IMR-90 (cell line): ENCODE results near the gene CCDC185. TPM values are rescaled to one million over a fixed set of nuclear protein-coding genes. Genes with fewer than 3 reads are reported as not detected.

ENCODE experiments used
- ATAC-seq: fragments of 200-7000 bp; cut with Tn5 transposase; 2 replicates; pipeline ENCODE4 v1.9.1; 2020; ENCODE audit warnings: low read depth, mild to moderate bottlenecking, moderate library complexity
- BruUV-seq: library from RNA; stranded (reverse); fragments of 400-500 nt; replicated peaks from 2 replicates; lab custom pipeline; 2021; lab: Mats Ljungman, UMichigan
- CTCF ChIA-PET: fragments of 300-600 bp; formaldehyde crosslinking; extraction: SDS; loops from one replicate; lab custom pipeline; 2021; ENCODE audit warnings: antibody characterized with exemption; lab: Yijun Ruan, JAX
- POLR2A ChIA-PET: fragments of 300-600 bp; sonication (Branson Sonifier 250); formaldehyde crosslinking; loops from one replicate; lab custom pipeline; 2022; ENCODE audit warnings: antibody characterized with exemption; ENCODE audit not compliant: unreplicated experiment; lab: Charles Lee
- DNase-seq: peaks from one replicate; pipeline ENCODE4 v3.0.0; 2013
- H2AFZ ChIP-seq: replicated peaks from 2 replicates; pipeline ENCODE3; 2013; ENCODE audit warnings: low read length, mild to moderate bottlenecking; ENCODE audit not compliant: poor library complexity
- H2AK5ac ChIP-seq: 2 replicates; pipeline ENCODE4 v1.6.1; 2013; ENCODE audit warnings: low read depth, low read length, inconsistent platforms
- H2AK9ac ChIP-seq: replicated peaks from 2 replicates; pipeline ENCODE3; 2013; ENCODE audit warnings: mild to moderate bottlenecking, low read depth, low read length, moderate library complexity; ENCODE audit not compliant: poor library complexity
- H2BK120ac ChIP-seq: 2 replicates; pipeline ENCODE4 v1.6.1; 2013; ENCODE audit warnings: low read depth, low read length, inconsistent platforms
- H2BK15ac ChIP-seq: 3 replicates; pipeline ENCODE4 v1.6.1; 2013; ENCODE audit warnings: low read depth, low read length, inconsistent platforms
- H2BK20ac ChIP-seq: 2 replicates; pipeline ENCODE4 v1.6.1; 2013; ENCODE audit warnings: low read depth, mild to moderate bottlenecking, inconsistent platforms, low read length, moderate library complexity
- H2BK5ac ChIP-seq: 2 replicates; pipeline ENCODE4 v1.6.1; 2013; ENCODE audit warnings: mild to moderate bottlenecking, low read depth, low read length, inconsistent platforms; ENCODE audit not compliant: poor library complexity, severe bottlenecking
- H3K14ac ChIP-seq: replicated peaks from 2 replicates; pipeline ENCODE4 v1.6.1; 2013; ENCODE audit warnings: low read depth, low read length, inconsistent platforms
- H3K18ac ChIP-seq: 2 replicates; pipeline ENCODE4 v1.6.1; 2013; ENCODE audit warnings: low read depth, low read length, control low read depth
- H3K23ac ChIP-seq: 2 replicates; pipeline ENCODE4 v1.6.1; 2013; ENCODE audit warnings: low read depth, low read length, inconsistent platforms
- H3K27ac ChIP-seq: 2 replicates; pipeline ENCODE4 v1.5.1; 2013; ENCODE audit warnings: mild to moderate bottlenecking, control low read depth, low read length; ENCODE audit not compliant: insufficient read depth
- H3K27me3 ChIP-seq: 2 replicates; pipeline ENCODE4 v1.6.1; 2013; ENCODE audit warnings: low read length; ENCODE audit not compliant: control insufficient read depth, insufficient read depth
- H3K36me3 ChIP-seq: 2 replicates; pipeline ENCODE4 v1.6.1; 2013; ENCODE audit warnings: low read length, mixed read lengths; ENCODE audit not compliant: control insufficient read depth, insufficient read depth
- H3K4ac ChIP-seq: 2 replicates; pipeline ENCODE4 v1.6.1; 2013; ENCODE audit warnings: low read depth, low read length, inconsistent platforms
- H3K4me1 ChIP-seq: 2 replicates; pipeline ENCODE4 v1.6.1; 2013; ENCODE audit warnings: low read length, mixed read lengths; ENCODE audit not compliant: control insufficient read depth, insufficient read depth
- H3K4me2 ChIP-seq: 2 replicates; pipeline ENCODE4 v1.6.1; 2013; ENCODE audit warnings: low read depth, mild to moderate bottlenecking, control low read depth, low read length, moderate library complexity
- H3K4me3 ChIP-seq: 2 replicates; pipeline ENCODE4 v1.5.1; 2013; ENCODE audit warnings: low read depth, mild to moderate bottlenecking, control low read depth, low read length, moderate library complexity; ENCODE audit not compliant: insufficient read depth
- H3K56ac ChIP-seq: 2 replicates; pipeline ENCODE4 v1.6.1; 2013; ENCODE audit warnings: low read length, inconsistent platforms; ENCODE audit not compliant: insufficient read depth; ENCODE audit errors: extremely low read depth
- H3K79me1 ChIP-seq, 2 experiments: 2 replicates each; pipeline ENCODE4 v1.6.1; 2013; ENCODE audit warnings: low read length in 2 of 2, inconsistent platforms in 1 of 2, low read depth in 1 of 2
- H3K9ac ChIP-seq: 2 replicates; pipeline ENCODE4 v1.6.1; 2013; ENCODE audit warnings: low read depth, low read length, control low read depth
- H3K9me1 ChIP-seq: 2 replicates; pipeline ENCODE4 v1.6.1; 2013; ENCODE audit warnings: low read length, inconsistent platforms; ENCODE audit not compliant: insufficient read depth
- H3K9me3 ChIP-seq: 2 replicates; pipeline ENCODE4 v1.6.1; 2013; ENCODE audit warnings: low read length; ENCODE audit not compliant: control insufficient read depth, insufficient read depth
- H4K20me1 ChIP-seq: 2 replicates; pipeline ENCODE4 v1.6.1; 2013; ENCODE audit warnings: low read length, inconsistent platforms; ENCODE audit not compliant: insufficient read depth
- H4K5ac ChIP-seq: 2 replicates; pipeline ENCODE4 v1.6.1; 2013; ENCODE audit warnings: mild to moderate bottlenecking, low read depth, low read length, control low read depth
- H4K8ac ChIP-seq, 2 experiments: 2 replicates each; pipeline ENCODE4 v1.6.1; 2013; ENCODE audit warnings: low read depth in 2 of 2, low read length in 2 of 2, control low read depth in 1 of 2, inconsistent platforms in 1 of 2
- H4K91ac ChIP-seq: 2 replicates; pipeline ENCODE4 v1.6.1; 2013; ENCODE audit warnings: low read depth, low read length, inconsistent platforms; ENCODE audit not compliant: insufficient read depth
- CEBPB ChIP-seq: IDR thresholded peaks from 2 replicates; pipeline ENCODE4 v1.6.1; 2012; ENCODE audit warnings: low read depth, low read length, improper control_type of control experiment
- MAZ ChIP-seq: IDR thresholded peaks from 2 replicates; pipeline ENCODE4 v1.6.1; 2012; ENCODE audit warnings: low read depth, mild to moderate bottlenecking, low read length, improper control_type of control experiment, moderate library complexity, borderline replicate concordance
- RFX5 ChIP-seq: IDR thresholded peaks from 2 replicates; pipeline ENCODE4 v1.8.0; 2012; ENCODE audit warnings: low read depth, mild to moderate bottlenecking, low read length, moderate library complexity
- SMC3 ChIP-seq: fragments of 150-350 bp; IDR thresholded peaks from 2 replicates; pipeline ENCODE4 v1.6.1; 2016; ENCODE audit warnings: low read depth, mild to moderate bottlenecking, antibody characterized with exemption, low read length, moderate library complexity
- WGBS, 2 experiments: methylation state at CpG; one replicate each; pipeline versions ENCODE4 v1.1.5 to v1.1.7; 2013; ENCODE audit warnings: missing lambda C conversion rate in 2 of 2; ENCODE audit not compliant: insufficient read length in 1 of 2; ENCODE audit errors: extremely low coverage in 2 of 2; 5-methylcytosine and 5-hydroxymethylcytosine counted together
- dilution Hi-C: fragments of 300-500 bp; cut with HindIII; formaldehyde crosslinking; loops from one replicate; pipeline ENCODE4 v1.14.3; 2018; ENCODE audit warnings: low sequenced_read_pairs; ENCODE audit not compliant: unreplicated experiment
- in situ Hi-C: fragments of 300-500 bp; cut with MboI; formaldehyde crosslinking; loops from 3 replicates; pipeline ENCODE4 v1.14.3; 2019; ENCODE audit warnings: low sequenced_read_pairs, inconsistent platforms, mixed read lengths
- intact Hi-C: fragments of 100-400 bp; cut with micrococcal nuclease; formaldehyde crosslinking; loops from 2 replicates; pipeline ENCODE4 v1.10.0; 2022
- polyA plus RNA-seq, 3 experiments: library from polyadenylated mRNA; depleted of rRNA; stranded (reverse); fragments of >200 nt; gene quantifications; 2 replicates each; pipeline ENCODE4 v1.2.3, GENCODE V29; 2012; ENCODE audit warnings: low replicate concordance in 1 of 3
- total RNA-seq: library from RNA; depleted of rRNA; stranded (reverse); fragments of >200 nt; gene quantifications from 2 replicates; pipeline ENCODE4 v1.2.3, GENCODE V29; 2012

Gene CCDC185
- total and polyA plus RNA-seq, 2 of the 4 experiments (the other 2 are of a cell fraction) = not detected

- Histone ChIP-seq H2BK20ac (no peak overlapping the region), H3K4me2 (no peak overlapping the region), H2BK15ac (no peak overlapping the region), H2AK9ac (no peak overlapping the region), H3K56ac (no peak overlapping the region), H3K9me3 (no peaks in the 10 kb centered on the region), H2AK5ac (no peak overlapping the region), H3K79me1 (no peaks in the 10 kb centered on the region), H3K9me1 (peaks cover 4% of the 10 kb centered on the region; the same call in 1 of the 2 replicates), H2BK120ac (no peak overlapping the region), H3K36me3 (no peaks in the 10 kb centered on the region), H2AFZ (no peak overlapping the region), H3K23ac (no peak overlapping the region), H3K9ac (no peak overlapping the region), H3K4me3 (no peak overlapping the region), H3K4me1 (peaks cover 12% of the 10 kb centered on the region), H3K27me3 (peaks cover under 1% of the 10 kb centered on the region; the same call in 1 of the 2 replicates), H3K14ac (no peak overlapping the region), H3K27ac (no peak overlapping the region), H4K8ac (no peak overlapping the region), H4K5ac (no peak overlapping the region), H3K4ac (no peak overlapping the region), H4K20me1 (no peaks in the 10 kb centered on the region), H4K91ac (no peak overlapping the region), H3K18ac (no peak overlapping the region), H2BK5ac (no peak overlapping the region)
- intact Hi-C loops = loop anchor here (5.0 kb wide), 1 partner anchor 181 kb away; no protein-coding TSS in a partner anchor
- ChIA-PET POLR2A (no interaction called here), CTCF (no interaction called here)
- no CpG with 5 or more reads among the region's 2 CpGs for WGBS, 2 experiments
- ATAC-seq = no peak
- TF ChIP-seq MAZ (no peak), CEBPB (no peak), RFX5 (no peak), SMC3 (no peak)
- in situ Hi-C loops = no loop called here
- no TSS peak for BruUV-seq
- dilution Hi-C loops = no loop called here
- DNase-seq = no peak
Measured at GRCh38 chr1:223413216-223413615, 20.0 kb downstream of the CCDC185 start.
